Naive thymus-derived CD4-positive, alpha-beta T cell (primary cell): ENCODE results near the gene OSBPL10. TPM values are rescaled to one million over a fixed set of nuclear protein-coding genes. Genes with fewer than 3 reads are reported as not detected.
"Not testable (repeated sequence)": the region's sequence is repeated elsewhere in the genome, so short reads cannot be mapped to it uniquely, and the experiment has no call there.

ENCODE experiments used
- ATAC-seq: fragments of 150-1000 bp; cut with Tn5 transposase; 2 replicates; pipeline ENCODE4 v1.10.0; 2021; ENCODE audit warnings: mild to moderate bottlenecking, moderate library complexity
- CTCF ChIA-PET: fragments of 350-600 bp; sonication (Branson Sonifier 250); formaldehyde crosslinking; loops from one replicate; lab custom pipeline; 2021; ENCODE audit warnings: antibody characterized with exemption; lab: Charles Lee
- POLR2A ChIA-PET: fragments of 350-600 bp; sonication (Branson Sonifier 250); formaldehyde crosslinking; loops from one replicate; lab custom pipeline; 2021; ENCODE audit warnings: antibody characterized with exemption, inconsistent platforms; lab: Charles Lee
- DNase-seq, 9 donors: peaks; one replicate each; pipeline versions ENCODE4 v3.0.0 to v3.0.0-alpha.2; 2020 to 2022; ENCODE audit warnings: mixed read lengths in 1 of 9
- H3K27ac ChIP-seq: one replicate; pipeline ENCODE4 v1.7.0; 2013; ENCODE audit warnings: mild to moderate bottlenecking, low read depth, low read length, moderate library complexity
- H3K27me3 ChIP-seq, 2 donors: one replicate each; pipeline ENCODE4 v1.7.0; 2013; ENCODE audit warnings: low read length in 2 of 2, mild to moderate bottlenecking in 2 of 2, moderate library complexity in 2 of 2; ENCODE audit not compliant: control insufficient read depth in 2 of 2, insufficient read depth in 2 of 2
- H3K36me3 ChIP-seq, 3 experiments: 1 replicate in 2 of 3; 2 replicates in 1 of 3; pipeline ENCODE4 v1.7.0; 2013; ENCODE audit warnings: low read length in 3 of 3, mild to moderate bottlenecking in 3 of 3, moderate library complexity in 1 of 3; ENCODE audit not compliant: insufficient read depth in 3 of 3, control insufficient read depth in 2 of 3
- H3K4me1 ChIP-seq, 2 donors: one replicate each; pipeline ENCODE4 v1.7.0; 2013; ENCODE audit warnings: low read length in 2 of 2, mild to moderate bottlenecking in 2 of 2, moderate library complexity in 1 of 2; ENCODE audit not compliant: control insufficient read depth in 2 of 2, insufficient read depth in 2 of 2
- H3K4me3 ChIP-seq: 2 replicates; pipeline ENCODE4 v1.7.0; 2013; ENCODE audit warnings: mild to moderate bottlenecking, low read length
- H3K9me3 ChIP-seq, 3 experiments: 1 replicate in 2 of 3; 2 replicates in 1 of 3; pipeline ENCODE4 v1.7.0; 2013; ENCODE audit warnings: low read length in 3 of 3; ENCODE audit not compliant: control insufficient read depth in 2 of 3
- H3K27ac Mint-ChIP-seq, 9 donors: one replicate each; pipeline ENCODE4 v1.8.0; 2020 to 2022; ENCODE audit warnings: mixed read lengths in 9 of 9, mild to moderate bottlenecking in 8 of 9, moderate library complexity in 5 of 9, inconsistent platforms in 2 of 9
- H3K27me3 Mint-ChIP-seq, 5 donors: one replicate each; pipeline ENCODE4 v1.8.0; 2021 to 2022; ENCODE audit warnings: mixed read lengths in 5 of 5, mild to moderate bottlenecking in 1 of 5
- H3K36me3 Mint-ChIP-seq, 5 donors: one replicate each; pipeline ENCODE4 v1.8.0; 2020 to 2022; ENCODE audit warnings: mixed read lengths in 5 of 5, mild to moderate bottlenecking in 3 of 5, inconsistent platforms in 1 of 5
- H3K4me1 Mint-ChIP-seq, 7 donors: one replicate each; pipeline ENCODE4 v1.8.0; 2020 to 2022; ENCODE audit warnings: mixed read lengths in 7 of 7, mild to moderate bottlenecking in 3 of 7, inconsistent platforms in 1 of 7
- H3K4me3 Mint-ChIP-seq, 10 donors: one replicate each; pipeline ENCODE4 v1.8.0; 2020 to 2022; ENCODE audit warnings: mild to moderate bottlenecking in 10 of 10, mixed read lengths in 10 of 10, moderate library complexity in 6 of 10, inconsistent platforms in 2 of 10
- H3K9me3 Mint-ChIP-seq, 11 donors: one replicate each; pipeline ENCODE4 v1.8.0; 2020 to 2022; ENCODE audit warnings: mixed read lengths in 11 of 11, mild to moderate bottlenecking in 4 of 11, inconsistent platforms in 1 of 11, moderate library complexity in 1 of 11
- intact Hi-C, 2 donors: fragments of 100-400 bp; cut with micrococcal nuclease; formaldehyde crosslinking; loops; one replicate each; pipeline ENCODE4 v1.15.1; 2023
- polyA plus RNA-seq, 2 donors: library from polyadenylated mRNA; unstranded; fragments of 300-500 nt; fragmentation: Illumina TruSeq; gene quantifications; one replicate each; pipeline ENCODE4 v1.2.3, GENCODE V29; 2021
- total RNA-seq, 6 experiments: library from RNA in 5 of 6; stranded (reverse) in 5 of 6; gene quantifications; 1 replicate in 5 of 6; 2 replicates in 1 of 6; pipeline ENCODE4 v1.2.3 and lab custom pipeline; 2021 to 2026

OSBPL10 gene
- total and polyA plus RNA-seq, 7 experiments from 2014 or later = 0.15 to 6.8 (median 0.59) TPM

DNA sequence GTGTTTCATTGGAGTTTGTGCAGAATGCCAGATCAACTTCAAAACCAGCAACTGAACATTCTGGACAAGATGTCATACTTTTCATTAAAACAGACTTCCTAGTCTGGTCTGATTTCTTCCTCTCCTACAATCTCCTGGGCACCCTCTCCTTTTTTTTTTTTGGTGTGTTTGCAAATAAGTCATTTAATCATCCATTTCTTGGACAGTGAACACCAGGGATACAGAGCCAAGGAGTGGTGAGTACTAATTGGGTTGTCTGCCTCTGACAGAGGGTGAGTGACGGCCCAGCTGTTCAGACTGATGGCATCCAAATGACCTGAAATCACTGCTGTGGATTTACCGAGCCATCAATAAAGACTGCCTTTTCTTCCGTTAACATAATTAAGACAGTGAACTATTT is 290.3 kb downstream of the OSBPL10 start:
- H3K4me3 Mint-ChIP-seq = no peak overlapping the region
- H3K27ac Mint-ChIP-seq = no peak overlapping the region
- no peak for DNase-seq
- POLR2A ChIA-PET = no interaction called here
- H3K27me3 Mint-ChIP-seq = no peaks in the 10 kb centered on the region
- no peaks in the 10 kb centered on the region for H3K9me3 ChIP-seq
- no peak for ATAC-seq
- H3K36me3 Mint-ChIP-seq = peaks cover 0 to 12% (median 4%) of the 10 kb centered on the region in 5 donors
- H3K4me1 Mint-ChIP-seq = peaks cover 0 to 7% (median 4%) of the 10 kb centered on the region in 7 donors
- no peak overlapping the region for H3K27ac ChIP-seq
- H3K4me3 ChIP-seq = no peak overlapping the region
- CTCF ChIA-PET = no interaction called here
- no peaks in the 10 kb centered on the region for H3K36me3 ChIP-seq
- no peaks in the 10 kb centered on the region for H3K4me1 ChIP-seq
- peaks cover 0 to 16% (median 5%) of the 10 kb centered on the region in 11 donors for H3K9me3 Mint-ChIP-seq
- no peaks in the 10 kb centered on the region for H3K27me3 ChIP-seq
- intact Hi-C loops = no loop called here

DNA sequence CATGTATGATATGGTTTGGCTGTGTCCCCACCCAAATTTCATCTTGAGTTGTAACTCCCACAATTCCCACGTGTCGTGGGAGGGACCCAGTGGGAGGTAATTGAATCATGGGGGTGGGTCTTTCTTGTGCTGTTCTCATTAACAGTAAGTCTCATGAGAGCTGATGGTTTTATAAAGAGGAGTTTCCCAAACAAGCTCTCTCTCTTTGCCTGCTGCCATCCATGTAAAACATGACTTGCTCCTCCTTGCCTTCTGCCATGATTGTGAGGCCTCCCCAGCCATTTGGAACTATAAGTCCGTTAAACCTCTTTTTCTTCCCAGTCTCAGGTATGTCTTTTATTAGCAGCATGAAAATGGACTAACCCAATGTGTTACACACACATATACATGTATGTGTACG is 291.5 kb downstream of the OSBPL10 start:
- H3K36me3 ChIP-seq, H3K4me1 ChIP-seq, H3K4me1 Mint-ChIP-seq, H3K9me3 ChIP-seq, H3K27me3 Mint-ChIP-seq, H3K27ac Mint-ChIP-seq, H3K27me3 ChIP-seq, H3K4me3 ChIP-seq, H3K4me3 Mint-ChIP-seq, ATAC-seq, intact Hi-C loops, POLR2A ChIA-PET, DNase-seq, CTCF ChIA-PET, H3K27ac ChIP-seq: not testable (repeated sequence)
- Mint-ChIP-seq H3K36me3 (peaks cover 0 to 12% (median 4%) of the 10 kb centered on the region in 5 donors), H3K9me3 (peaks cover 0 to 16% (median 5%) of the 10 kb centered on the region in 11 donors)

DNA sequence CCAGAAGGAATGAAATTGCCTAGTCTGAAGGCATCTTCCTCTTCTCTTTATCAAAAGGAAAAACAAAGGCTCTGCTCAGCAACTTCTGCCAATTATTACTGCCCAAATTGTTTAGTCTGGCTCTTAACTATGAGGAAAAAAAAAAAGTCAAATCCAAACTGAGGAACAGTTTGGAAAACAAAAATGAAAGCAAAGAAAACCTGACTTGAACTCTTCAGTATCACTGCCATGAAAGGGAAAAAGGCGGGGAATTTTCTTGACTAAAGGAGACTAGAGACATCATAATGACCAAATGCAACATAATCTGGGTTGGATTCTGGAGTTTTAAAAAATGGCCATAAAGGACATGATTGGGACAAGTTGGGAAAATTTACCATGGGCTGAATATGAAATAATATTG is 292.1 kb downstream of the OSBPL10 start:
- H3K36me3 Mint-ChIP-seq = peaks cover 0 to 12% (median 4%) of the 10 kb centered on the region in 5 donors
- CTCF ChIA-PET = interaction anchor here (0.7 kb wide), 2 partner anchors 152 to 455 kb away, joined by 3 to 4 read pairs; no protein-coding TSS in a partner anchor
- peaks cover 0 to 7% (median 4%) of the 10 kb centered on the region in 7 donors for H3K4me1 Mint-ChIP-seq
- Histone ChIP-seq H3K4me3 (no peak overlapping the region), H3K27ac (no peak overlapping the region), H3K36me3 (no peaks in the 10 kb centered on the region), H3K4me1 (no peaks in the 10 kb centered on the region), H3K9me3 (no peaks in the 10 kb centered on the region), H3K27me3 (no peaks in the 10 kb centered on the region)
- POLR2A ChIA-PET = no interaction called here
- DNase-seq = no peak
- intact Hi-C loops = no loop called here
- no peak overlapping the region for H3K4me3 Mint-ChIP-seq
- no peak for ATAC-seq
- peaks cover 0 to 16% (median 5%) of the 10 kb centered on the region in 11 donors for H3K9me3 Mint-ChIP-seq
- H3K27ac Mint-ChIP-seq = no peak overlapping the region
- peaks cover 0 to under 1% (median 0%) of the 10 kb centered on the region in 5 donors for H3K27me3 Mint-ChIP-seq

DNA sequence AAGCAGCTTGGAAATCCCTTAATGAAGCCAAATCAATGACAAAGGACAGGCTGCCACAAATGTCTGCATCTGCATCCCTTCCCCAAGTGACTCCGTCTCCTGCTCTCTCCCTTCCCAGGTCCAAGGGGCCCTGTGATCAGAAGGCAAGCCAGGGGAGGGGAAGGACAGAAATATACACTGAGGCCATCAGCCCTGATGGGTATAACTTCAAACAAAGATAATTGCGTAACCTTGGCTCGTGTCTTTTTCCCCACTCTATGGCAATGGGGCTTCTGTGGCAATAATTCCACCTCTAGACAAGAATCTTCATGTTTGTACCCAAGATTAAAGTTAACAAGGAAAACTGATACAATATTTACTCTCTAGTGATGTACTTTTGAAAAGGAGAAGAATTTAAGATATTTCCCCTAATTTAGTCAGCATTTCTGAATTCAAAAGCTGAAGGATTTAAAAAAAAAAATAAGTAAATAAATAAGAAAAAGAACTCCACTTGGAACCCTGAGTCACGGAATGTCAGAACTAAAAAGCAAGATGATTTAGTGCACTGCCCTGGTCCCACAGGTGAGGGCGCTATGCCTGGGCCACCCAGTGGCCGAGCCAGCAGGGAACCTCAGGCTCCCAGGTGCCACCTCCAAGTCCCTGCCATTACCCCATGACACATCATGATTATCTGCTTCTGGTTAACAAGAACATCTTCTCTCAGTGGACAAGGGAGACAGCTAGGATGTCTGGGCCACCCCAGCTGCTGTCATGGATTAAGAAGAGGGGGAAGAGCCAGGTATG is 293.9 kb downstream of the OSBPL10 start:
- H3K4me1 Mint-ChIP-seq = peaks cover 0 to 7% (median 4%) of the 10 kb centered on the region in 7 donors
- no peaks in the 10 kb centered on the region for H3K27me3 ChIP-seq
- H3K4me3 ChIP-seq = no peak overlapping the region
- peaks cover 0 to 14% (median 4%) of the 10 kb centered on the region in 5 donors for H3K36me3 Mint-ChIP-seq
- intact Hi-C loops = no loop called here
- H3K4me3 Mint-ChIP-seq = no peak overlapping the region
- no peak overlapping the region for H3K27ac ChIP-seq
- DNase-seq = no peak
- ATAC-seq = no peak
- CTCF ChIA-PET = no interaction called here
- H3K27me3 Mint-ChIP-seq = peaks cover 0 to 6% (median 0%) of the 10 kb centered on the region in 5 donors
- H3K36me3 ChIP-seq = no peaks in the 10 kb centered on the region
- no peaks in the 10 kb centered on the region for H3K4me1 ChIP-seq
- POLR2A ChIA-PET = no interaction called here
- H3K9me3 Mint-ChIP-seq = peaks cover 0 to 16% (median 5%) of the 10 kb centered on the region in 11 donors
- H3K9me3 ChIP-seq = no peaks in the 10 kb centered on the region
- no peak overlapping the region for H3K27ac Mint-ChIP-seq

DNA sequence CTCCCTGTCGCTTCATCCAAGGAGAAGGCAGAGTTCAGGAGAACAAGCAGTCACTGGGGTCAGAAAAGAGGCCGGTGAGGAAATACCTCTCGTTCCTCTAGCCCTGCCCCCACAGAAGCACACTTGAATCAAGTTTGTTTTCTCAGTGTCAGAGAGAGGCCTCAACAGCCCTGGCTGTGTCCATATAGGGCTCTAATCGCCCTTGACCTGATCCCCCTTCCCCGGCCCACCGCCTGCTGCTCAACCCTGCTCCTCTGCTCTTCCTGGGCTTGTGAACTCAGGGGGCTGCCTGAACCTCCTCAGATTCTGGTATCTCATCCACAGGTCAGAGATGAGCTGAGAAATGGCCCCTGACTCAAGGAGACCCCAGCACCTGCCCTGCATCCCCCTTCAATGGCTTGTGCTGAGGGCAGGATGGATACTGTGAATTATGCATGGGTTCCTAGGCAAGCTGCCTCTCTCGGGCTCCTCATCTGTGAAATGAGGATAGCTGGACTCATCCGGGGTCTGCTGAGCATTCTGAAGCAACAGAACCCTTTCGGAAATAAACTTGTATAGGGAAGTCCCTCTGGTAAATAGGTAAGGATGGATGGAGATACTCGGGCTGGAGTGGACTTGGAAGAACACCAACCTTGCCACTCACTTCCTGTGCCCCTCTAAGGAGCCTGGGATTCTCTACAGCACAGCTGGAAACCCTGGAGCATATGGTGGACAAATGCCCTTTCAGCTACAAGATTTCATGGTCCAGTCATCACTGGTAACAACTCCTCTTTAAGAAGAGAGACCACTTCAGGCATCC is 300.8 kb downstream of the OSBPL10 start:
- POLR2A ChIA-PET = no interaction called here
- Histone ChIP-seq H3K4me1 (no peaks in the 10 kb centered on the region), H3K27me3 (no peaks in the 10 kb centered on the region), H3K9me3 (no peaks in the 10 kb centered on the region), H3K27ac (no peak overlapping the region), H3K36me3 (no peaks in the 10 kb centered on the region), H3K4me3 (no peak overlapping the region)
- DNase-seq (no peak), ATAC-seq (no peak)
- intact Hi-C loops = no loop called here
- H3K9me3 Mint-ChIP-seq = no peaks in the 10 kb centered on the region
- H3K27me3 Mint-ChIP-seq = peaks cover 0 to 6% (median 0%) of the 10 kb centered on the region in 5 donors
- CTCF ChIA-PET = no interaction called here
- no peak overlapping the region for H3K4me3 Mint-ChIP-seq
- peaks cover 0 to 7% (median 0%) of the 10 kb centered on the region in 7 donors for H3K4me1 Mint-ChIP-seq
- H3K27ac Mint-ChIP-seq = no peak overlapping the region
- peaks cover 0 to 2% (median 0%) of the 10 kb centered on the region in 5 donors for H3K36me3 Mint-ChIP-seq

DNA sequence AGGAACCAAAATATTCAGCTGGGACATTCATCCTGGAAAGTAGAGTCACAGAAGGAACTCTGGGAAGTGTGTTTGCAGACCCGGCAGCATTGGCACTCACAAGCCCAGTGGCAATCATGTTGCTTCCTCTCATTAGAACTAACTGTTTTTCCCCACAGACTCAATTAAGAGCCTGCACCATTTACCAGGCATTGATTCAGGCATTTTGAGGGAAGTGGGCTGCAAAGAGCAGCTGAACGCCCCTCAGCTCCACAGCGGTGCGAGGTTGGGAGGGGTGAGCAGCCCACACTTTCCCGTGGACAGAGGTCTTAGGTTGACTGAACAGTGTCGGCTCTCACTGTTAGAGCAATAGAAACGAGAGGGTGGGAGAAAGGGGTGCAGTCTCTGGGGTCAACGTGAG is 304.5 kb downstream of the OSBPL10 start:
- H3K36me3 Mint-ChIP-seq = no peaks in the 10 kb centered on the region
- Histone ChIP-seq H3K4me1 (no peaks in the 10 kb centered on the region), H3K27me3 (no peaks in the 10 kb centered on the region), H3K9me3 (no peaks in the 10 kb centered on the region), H3K36me3 (no peaks in the 10 kb centered on the region), H3K4me3 (no peak overlapping the region), H3K27ac (no peak overlapping the region)
- intact Hi-C loops = no loop called here
- no peak overlapping the region for H3K27ac Mint-ChIP-seq
- peaks cover 0 to 4% (median 0%) of the 10 kb centered on the region in 11 donors for H3K9me3 Mint-ChIP-seq
- no peak overlapping the region for H3K4me3 Mint-ChIP-seq
- peaks cover 0 to 7% (median 0%) of the 10 kb centered on the region in 7 donors for H3K4me1 Mint-ChIP-seq
- ATAC-seq (no peak), DNase-seq (no peak)
- ChIA-PET CTCF (no interaction called here), POLR2A (no interaction called here)
- no peaks in the 10 kb centered on the region for H3K27me3 Mint-ChIP-seq
